ENCODE measurements around the gene ALAS2.
"Not testable (repeated sequence)": the region's sequence is repeated elsewhere in the genome, so short reads cannot be mapped to it uniquely, and the experiment has no call there.

Gene ALAS2

GRCh38 chrX:54991706-54992105 is 39.1 kb downstream of the ALAS2 start:
- no peak overlapping the region for H3K4me3 ChIP-seq (ENCODE audit: low read depth, low read length)
- H3K36me3 ChIP-seq = no peaks in the 10 kb centered on the region
- no peak for DNase-seq
- TF ChIP-seq CTCF (IDR thresholded peaks at IDR 0.05; ENCODE audit: low read depth, low read length) = no peak
- H3K27ac ChIP-seq = no peak overlapping the region
- H3K27me3 ChIP-seq (ENCODE audit: insufficient read depth, low read depth, severe bottlenecking) = peaks cover 48% of the 10 kb centered on the region
- no peaks in the 10 kb centered on the region for H3K9me3 ChIP-seq (ENCODE audit: severe bottlenecking)

- H3K27ac ChIP-seq; H3K27me3 ChIP-seq (ENCODE audit: insufficient read depth, low read depth, severe bottlenecking); H3K4me3 ChIP-seq (ENCODE audit: low read depth, low read length); DNase-seq; H3K9me3 ChIP-seq (ENCODE audit: severe bottlenecking); H3K36me3 ChIP-seq: not testable (repeated sequence)
Observed at GRCh38 chrX:54983306-54983705, 47.5 kb downstream of the ALAS2 start.

GRCh38 chrX:54980334-54980733 is 50.4 kb downstream of the ALAS2 start:
- no peak for TF ChIP-seq CTCF (IDR thresholded peaks at IDR 0.05; ENCODE audit: low read depth, low read length)
- Histone ChIP-seq H3K9me3 (ENCODE audit: severe bottlenecking) (no peaks in the 10 kb centered on the region), H3K36me3 (no peaks in the 10 kb centered on the region), H3K27me3 (ENCODE audit: insufficient read depth, low read depth, severe bottlenecking) (peaks cover 14% of the 10 kb centered on the region), H3K27ac (no peak overlapping the region), H3K4me3 (ENCODE audit: low read depth, low read length) (no peak overlapping the region)
- DNase-seq = no peak

- DNase-seq = no peak
- Histone ChIP-seq H3K27me3 (ENCODE audit: insufficient read depth, low read depth, severe bottlenecking) (peaks cover 18% of the 10 kb centered on the region), H3K27ac (no peak overlapping the region), H3K9me3 (ENCODE audit: severe bottlenecking) (no peaks in the 10 kb centered on the region), H3K36me3 (no peaks in the 10 kb centered on the region), H3K4me3 (ENCODE audit: low read depth, low read length) (no peak overlapping the region)
- no peak for TF ChIP-seq CTCF (IDR thresholded peaks at IDR 0.05; ENCODE audit: low read depth, low read length)
Observed at GRCh38 chrX:54979432-54979831, 51.3 kb downstream of the ALAS2 start.

GRCh38 chrX:54978448-54978847 is 52.3 kb downstream of the ALAS2 start:
- Histone ChIP-seq H3K4me3 (ENCODE audit: low read depth, low read length) (no peak overlapping the region), H3K27ac (no peak overlapping the region), H3K9me3 (ENCODE audit: severe bottlenecking) (no peaks in the 10 kb centered on the region), H3K36me3 (no peaks in the 10 kb centered on the region), H3K27me3 (ENCODE audit: insufficient read depth, low read depth, severe bottlenecking) (peaks cover 19% of the 10 kb centered on the region)
- no peak for TF ChIP-seq CTCF (IDR thresholded peaks at IDR 0.05; ENCODE audit: low read depth, low read length)
- DNase-seq = no peak

- H3K4me3 ChIP-seq (ENCODE audit: low read depth, low read length) = no peak overlapping the region
- TF ChIP-seq CTCF (IDR thresholded peaks at IDR 0.05; ENCODE audit: low read depth, low read length) = no peak
- H3K27me3 ChIP-seq (ENCODE audit: insufficient read depth, low read depth, severe bottlenecking) = peaks cover 20% of the 10 kb centered on the region
- H3K9me3 ChIP-seq (ENCODE audit: severe bottlenecking) = no peaks in the 10 kb centered on the region
- H3K36me3 ChIP-seq = no peaks in the 10 kb centered on the region
- DNase-seq = no peak
- no peak overlapping the region for H3K27ac ChIP-seq
Observed at GRCh38 chrX:54977387-54977786, 53.4 kb downstream of the ALAS2 start.

All from WERI-Rb-1 (cell line).